Activated B cell treated with CpG ODN at 0.5 μM for 24 hours (primary cell): Measurements from ENCODE around the gene WDR7. TPM values are rescaled to one million over a fixed set of nuclear protein-coding genes. Genes with fewer than 3 reads are reported as not detected.

Experiments
- ATAC-seq: fragments of 200-7000 bp; cut with Tn5 transposase; one replicate; pipeline ENCODE4 v1.10.0; 2021; ENCODE audit warnings: low read depth, mild to moderate bottlenecking, moderate library complexity
- CTCF ChIA-PET: fragments of 350-600 bp; sonication (Branson Sonifier 250); formaldehyde crosslinking; loops from one replicate; lab custom pipeline; 2021; ENCODE audit warnings: antibody characterized with exemption; lab: Charles Lee
- POLR2A ChIA-PET: fragments of 350-600 bp; sonication (Branson Sonifier 250); formaldehyde crosslinking; loops from one replicate; lab custom pipeline; 2021; ENCODE audit warnings: antibody characterized with exemption; lab: Charles Lee
- DNase-seq: peaks from one replicate; pipeline ENCODE4 v3.0.0; 2022
- H3K27ac Mint-ChIP-seq: one replicate; pipeline ENCODE4 v1.8.0; 2020; ENCODE audit warnings: mixed read lengths
- H3K27me3 Mint-ChIP-seq: one replicate; pipeline ENCODE4 v1.8.0; 2021; ENCODE audit warnings: mixed read lengths
- H3K36me3 Mint-ChIP-seq: one replicate; pipeline ENCODE4 v1.8.0; 2021; ENCODE audit warnings: low read depth, mixed read lengths
- H3K4me1 Mint-ChIP-seq: one replicate; pipeline ENCODE4 v1.8.0; 2021; ENCODE audit warnings: mixed read lengths
- H3K4me3 Mint-ChIP-seq: one replicate; pipeline ENCODE4 v1.8.0; 2020; ENCODE audit warnings: mild to moderate bottlenecking, mixed read lengths
- H3K9me3 Mint-ChIP-seq: one replicate; pipeline ENCODE4 v1.8.0; 2020; ENCODE audit warnings: mixed read lengths
- CTCF ChIP-seq: fragments of 200-600 bp; IDR thresholded peaks from one replicate; pipeline ENCODE4 v1.8.0; 2022; ENCODE audit warnings: antibody characterized with exemption, mild to moderate bottlenecking
- intact Hi-C: fragments of 100-400 bp; cut with micrococcal nuclease; formaldehyde crosslinking; loops from one replicate; pipeline ENCODE4 v1.15.1; 2024
- total RNA-seq: library from RNA; stranded (reverse); gene quantifications from 2 replicates; pipeline ENCODE4 v1.2.3, GENCODE V29; 2022

The WDR7 gene
- total RNA-seq, 1 donor from 2014 or later = 33.4 TPM

GRCh38 chr18:56770097-56770496 is 118.9 kb downstream of the WDR7 start:
- peaks cover 27% of the 10 kb centered on the region for H3K36me3 Mint-ChIP-seq
- DNase-seq (no peak), ATAC-seq (no peak)
- ChIA-PET POLR2A (no interaction called here), CTCF (no interaction called here)
- H3K9me3 Mint-ChIP-seq = no peaks in the 10 kb centered on the region
- no peak for TF ChIP-seq CTCF
- intact Hi-C loops = no loop called here
- H3K27me3 Mint-ChIP-seq = no peaks in the 10 kb centered on the region
- no peaks in the 10 kb centered on the region for H3K4me1 Mint-ChIP-seq
- no peak overlapping the region for H3K27ac Mint-ChIP-seq
- H3K4me3 Mint-ChIP-seq = no peak overlapping the region

GRCh38 chr18:56770873-56771272 is 119.7 kb downstream of the WDR7 start:
- Mint-ChIP-seq H3K27me3 (no peaks in the 10 kb centered on the region), H3K4me3 (no peak overlapping the region)
- POLR2A ChIA-PET = no interaction called here

GRCh38 chr18:56775701-56776100 is 124.5 kb downstream of the WDR7 start:
- DNase-seq = no peak
- Mint-ChIP-seq H3K27me3 (no peaks in the 10 kb centered on the region), H3K36me3 (peaks cover 17% of the 10 kb centered on the region), H3K27ac (no peak overlapping the region), H3K4me3 (no peak overlapping the region), H3K9me3 (no peaks in the 10 kb centered on the region), H3K4me1 (no peaks in the 10 kb centered on the region)
- no peak for TF ChIP-seq CTCF
- intact Hi-C loops = no loop called here
- ATAC-seq = no peak
- ChIA-PET CTCF (no interaction called here), POLR2A (no interaction called here)

More at GRCh38 chr18:56770873-56771272, 119.7 kb downstream of the WDR7 start:
- CTCF ChIA-PET = no interaction called here
- TF ChIP-seq CTCF = no peak
- Mint-ChIP-seq H3K9me3 (no peaks in the 10 kb centered on the region), H3K36me3 (peaks cover 27% of the 10 kb centered on the region), H3K27ac (no peak overlapping the region), H3K4me1 (no peaks in the 10 kb centered on the region)
- intact Hi-C loops = no loop called here
- ATAC-seq (no peak), DNase-seq (no peak)

GRCh38 chr18:56787390-56787789 is 136.2 kb downstream of the WDR7 start:
- Mint-ChIP-seq H3K27me3 (no peaks in the 10 kb centered on the region), H3K36me3 (peaks cover 28% of the 10 kb centered on the region), H3K9me3 (no peaks in the 10 kb centered on the region), H3K27ac (no peak overlapping the region), H3K4me3 (no peak overlapping the region), H3K4me1 (no peaks in the 10 kb centered on the region)
- ChIA-PET POLR2A (no interaction called here), CTCF (no interaction called here)
- intact Hi-C loops = no loop called here
- TF ChIP-seq CTCF = no peak
- DNase-seq (no peak), ATAC-seq (no peak)

GRCh38 chr18:56789004-56789888 is 138.1 kb downstream of the WDR7 start:
- DNase-seq (no peak), ATAC-seq (no peak)
- peak; percentile 19 for TF ChIP-seq CTCF
- no peaks in the 10 kb centered on the region for H3K4me1 Mint-ChIP-seq
- no peak overlapping the region for H3K4me3 Mint-ChIP-seq
- intact Hi-C loops = loop anchor here (1.0 kb wide), 2 partner anchors 657 to 773 kb away; no protein-coding TSS in a partner anchor
- POLR2A ChIA-PET = no interaction called here
- H3K27me3 Mint-ChIP-seq = no peaks in the 10 kb centered on the region
- H3K36me3 Mint-ChIP-seq = peaks cover 20% of the 10 kb centered on the region
- CTCF ChIA-PET = interaction anchor here (0.6 to 2.8 kb wide), 4 partner anchors 53 to 773 kb away, joined by 3 to 13 read pairs (median 4); no protein-coding TSS in a partner anchor
- no peak overlapping the region for H3K27ac Mint-ChIP-seq
- H3K9me3 Mint-ChIP-seq = no peaks in the 10 kb centered on the region
